Upper lobe of left lung (tissue), 6 donors: Measurements from ENCODE around the gene FOXC2. TPM values are rescaled to one million over a fixed set of nuclear protein-coding genes. Genes with fewer than 3 reads are reported as not detected.

Source experiments
- ATAC-seq, 2 donors: fragments of 200-7000 bp; cut with Tn5 transposase; one replicate each; pipeline ENCODE4 v1.9.1; 2022; ENCODE audit warnings: mild to moderate bottlenecking in 2 of 2, moderate library complexity in 2 of 2; ENCODE audit not compliant: low FRiP score in 2 of 2
- DNase-seq, 2 donors: peaks; one replicate each; pipeline ENCODE4 v3.0.0-alpha.2; 2019 to 2020
- H3K27ac ChIP-seq, 4 donors: fragments of 200-600 bp; sonication (generic); one replicate each; pipeline ENCODE4 v1.5.1; 2016 to 2019
- H3K27me3 ChIP-seq, 4 donors: fragments of 200-600 bp; sonication (generic); one replicate each; pipeline ENCODE4 v1.5.1; 2017 to 2019
- H3K36me3 ChIP-seq, 4 donors: fragments of 200-600 bp; sonication (generic); one replicate each; pipeline ENCODE4 v1.5.1; 2016 to 2019
- H3K4me1 ChIP-seq, 4 donors: fragments of 200-600 bp; sonication (generic); one replicate each; pipeline ENCODE4 v1.5.1; 2018 to 2019
- H3K4me3 ChIP-seq, 4 donors: fragments of 200-600 bp; sonication (generic); one replicate each; pipeline ENCODE4 v1.5.1; 2017 to 2019; ENCODE audit warnings: mild to moderate bottlenecking in 2 of 4, moderate library complexity in 1 of 4
- H3K9me3 ChIP-seq, 4 donors: fragments of 200-600 bp; sonication (generic); one replicate each; pipeline ENCODE4 v1.5.1; 2018 to 2019
- EP300 ChIP-seq, 4 donors: sonication (generic); formaldehyde crosslinking; IDR thresholded peaks; one replicate each; pipeline ENCODE4 v1.5.1; 2017; ENCODE audit warnings: antibody characterized with exemption in 4 of 4, control low read depth in 2 of 4
- POLR2A ChIP-seq, 4 donors: fragments of 450-650 bp; IDR thresholded peaks; one replicate each; pipeline ENCODE4 v1.5.1; 2016 to 2017; ENCODE audit warnings: antibody characterized with exemption in 4 of 4, mild to moderate bottlenecking in 2 of 4
- POLR2AphosphoS5 ChIP-seq, 2 donors: sonication (generic); formaldehyde crosslinking; IDR thresholded peaks; one replicate each; pipeline ENCODE4 v1.5.1; 2017; ENCODE audit warnings: antibody characterized with exemption in 2 of 2
- WGBS, 2 donors: methylation state at CpG; one replicate each; pipeline ENCODE4 v1.1.5; 2017 to 2018; 5-methylcytosine and 5-hydroxymethylcytosine counted together
- total RNA-seq, 6 donors: library from RNA; depleted of rRNA in 4 of 6; stranded (reverse); fragments of >200 nt in 4 of 6; gene quantifications; one replicate each; pipeline versions ENCODE4 v1.1.0 to v1.2.1, GENCODE V29; 2016 to 2021
- TF ChIP-seq, protein P1 (sequence below), 6 experiments: fragments of 450-650 bp in 4 of 6; fragments of 200-600 bp in 2 of 6; sonication (generic) in 2 of 6; IDR thresholded peaks; one replicate each; pipeline ENCODE4 v1.5.1; 2016 to 2019; ENCODE audit warnings: antibody characterized with exemption in 6 of 6
- donor health status: DM: no; HTN: no; CAD: no; lungs with moderate emphysema.
- donor health status: DM: no; HTN: yes; CAD: no; lungs with severe emphysema.

Gene FOXC2
- total RNA-seq, 6 donors from 2014 or later = 0.39 to 1.9 (median 0.56) TPM; not detected in 2

DNA sequence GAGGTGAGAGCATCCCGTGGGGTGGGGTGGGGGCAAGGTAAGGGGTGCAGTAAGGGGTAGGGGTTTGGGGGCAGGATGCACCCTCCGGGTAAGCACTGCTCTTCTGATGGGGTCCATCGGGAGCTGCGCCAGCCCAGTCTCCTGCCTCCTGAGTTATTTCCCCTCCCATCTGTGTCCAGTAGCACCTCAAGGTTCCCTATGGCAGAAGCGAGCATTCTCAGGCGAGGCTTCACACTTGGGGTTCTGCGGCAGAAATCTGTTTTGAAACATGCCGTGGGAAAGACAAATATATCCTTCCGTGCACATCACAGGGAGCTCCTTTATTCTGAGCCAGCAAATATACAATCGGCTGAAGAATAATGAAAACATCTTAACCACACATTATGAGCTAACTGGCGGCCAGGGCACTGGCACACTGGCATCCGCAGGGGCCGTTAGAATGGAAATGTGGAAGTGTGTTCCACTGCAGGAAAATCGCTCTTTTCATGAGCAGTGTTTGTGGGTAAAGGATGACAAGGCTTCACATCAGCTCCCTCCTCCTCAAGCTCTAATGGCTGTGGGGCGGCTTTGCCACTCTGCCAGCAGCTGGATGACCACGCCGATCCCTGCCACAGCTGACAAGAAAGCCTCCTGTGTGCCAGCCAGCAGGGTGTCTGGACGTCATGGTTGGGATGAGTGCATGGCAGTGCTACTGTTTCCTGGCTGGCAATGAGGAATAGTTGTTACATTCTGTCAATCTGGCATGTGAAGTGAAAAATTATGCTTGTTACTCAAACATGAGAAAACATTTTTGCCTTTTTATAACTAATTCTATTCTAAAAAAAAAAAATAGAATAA is 31.6 kb upstream of the FOXC2 start:
- Histone ChIP-seq H3K27ac (no peak overlapping the region), H3K36me3 (peaks cover 0 to 78% (median 41%) of the 10 kb centered on the region in 4 donors), H3K4me1 (no peaks in the 10 kb centered on the region), H3K4me3 (no peak overlapping the region), H3K27me3 (no peaks in the 10 kb centered on the region), H3K9me3 (no peaks in the 10 kb centered on the region)
- ATAC-seq (no peak), DNase-seq (no peak)
- TF ChIP-seq POLR2AphosphoS5 (IDR thresholded peaks at IDR 0.05) = no peak
- no peak for TF ChIP-seq EP300 (IDR thresholded peaks at IDR 0.05)
- TF ChIP-seq, protein P1, sequence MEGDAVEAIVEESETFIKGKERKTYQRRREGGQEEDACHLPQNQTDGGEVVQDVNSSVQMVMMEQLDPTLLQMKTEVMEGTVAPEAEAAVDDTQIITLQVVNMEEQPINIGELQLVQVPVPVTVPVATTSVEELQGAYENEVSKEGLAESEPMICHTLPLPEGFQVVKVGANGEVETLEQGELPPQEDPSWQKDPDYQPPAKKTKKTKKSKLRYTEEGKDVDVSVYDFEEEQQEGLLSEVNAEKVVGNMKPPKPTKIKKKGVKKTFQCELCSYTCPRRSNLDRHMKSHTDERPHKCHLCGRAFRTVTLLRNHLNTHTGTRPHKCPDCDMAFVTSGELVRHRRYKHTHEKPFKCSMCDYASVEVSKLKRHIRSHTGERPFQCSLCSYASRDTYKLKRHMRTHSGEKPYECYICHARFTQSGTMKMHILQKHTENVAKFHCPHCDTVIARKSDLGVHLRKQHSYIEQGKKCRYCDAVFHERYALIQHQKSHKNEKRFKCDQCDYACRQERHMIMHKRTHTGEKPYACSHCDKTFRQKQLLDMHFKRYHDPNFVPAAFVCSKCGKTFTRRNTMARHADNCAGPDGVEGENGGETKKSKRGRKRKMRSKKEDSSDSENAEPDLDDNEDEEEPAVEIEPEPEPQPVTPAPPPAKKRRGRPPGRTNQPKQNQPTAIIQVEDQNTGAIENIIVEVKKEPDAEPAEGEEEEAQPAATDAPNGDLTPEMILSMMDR (IDR thresholded peaks at IDR 0.05) = no peak
- TF ChIP-seq POLR2A (IDR thresholded peaks at IDR 0.05) = no peak
- 86 to 91% methylated on average over 16 to 18 of the region's 18 CpGs for WGBS, 2 donors

DNA sequence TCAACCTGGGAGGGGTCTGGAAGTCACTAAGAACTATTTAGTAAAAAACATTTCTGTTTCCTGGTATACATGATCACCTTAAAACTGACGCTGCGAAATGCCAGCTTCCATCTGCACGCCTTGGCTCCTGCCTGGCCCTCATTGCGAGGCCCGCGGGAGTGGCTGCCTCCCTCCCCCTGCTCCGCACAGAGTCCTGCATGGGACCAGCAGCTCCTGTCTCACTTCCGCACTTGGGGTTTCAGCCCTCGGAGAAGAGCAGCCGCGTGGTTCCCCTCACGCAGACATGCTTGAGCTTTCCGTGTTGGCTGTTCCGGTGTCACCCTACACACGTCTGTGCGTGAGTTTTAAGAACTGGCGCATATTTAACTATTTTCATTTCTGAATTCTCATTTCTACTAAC is 30.0 kb upstream of the FOXC2 start:
- DNase-seq (peak in 1 of 2 donors; percentile 54), ATAC-seq (no peak)
- H3K4me1 ChIP-seq = no peaks in the 10 kb centered on the region
- no peaks in the 10 kb centered on the region for H3K27me3 ChIP-seq
- H3K4me3 ChIP-seq = no peak overlapping the region
- peaks cover 4 to 85% (median 53%) of the 10 kb centered on the region in 4 donors for H3K36me3 ChIP-seq
- 96 to 98% methylated on average over 17 of the region's 17 CpGs for WGBS, 2 donors
- no peak for TF ChIP-seq EP300 (IDR thresholded peaks at IDR 0.05)
- TF ChIP-seq POLR2AphosphoS5 (IDR thresholded peaks at IDR 0.05) = no peak
- no peak for TF ChIP-seq POLR2A (IDR thresholded peaks at IDR 0.05)
- TF ChIP-seq, protein P1 (IDR thresholded peaks at IDR 0.05) = no peak
- H3K27ac ChIP-seq = no peak overlapping the region
- no peaks in the 10 kb centered on the region for H3K9me3 ChIP-seq

DNA sequence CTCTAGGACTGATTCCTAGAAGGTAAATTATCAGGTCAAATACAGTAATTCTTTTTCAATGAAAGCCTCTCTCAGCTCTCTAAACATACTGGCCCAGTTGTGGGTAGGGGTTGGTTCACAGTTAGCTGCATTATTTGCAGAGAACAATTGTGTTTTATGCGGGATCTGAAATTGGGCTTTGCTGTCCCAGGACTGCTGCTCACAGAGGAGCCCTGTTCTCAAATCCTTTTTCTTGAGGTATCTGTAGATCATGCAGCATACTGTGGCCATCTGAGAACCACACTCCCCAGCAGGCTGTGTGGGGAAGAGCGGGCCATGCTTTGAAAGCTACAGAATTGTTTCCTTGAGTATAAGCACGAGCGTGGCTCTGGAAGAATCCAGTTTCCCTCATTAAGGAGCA is 29.1 kb upstream of the FOXC2 start:
- no peak for ATAC-seq
- Histone ChIP-seq H3K36me3 (peaks cover 4 to 85% (median 55%) of the 10 kb centered on the region in 4 donors), H3K9me3 (no peaks in the 10 kb centered on the region), H3K4me1 (no peaks in the 10 kb centered on the region), H3K27me3 (no peaks in the 10 kb centered on the region), H3K27ac (no peak overlapping the region), H3K4me3 (no peak overlapping the region)
- WGBS, 2 donors = 100% methylated on average over 4 of the region's 4 CpGs
- no peak for DNase-seq
- TF ChIP-seq EP300 (IDR thresholded peaks at IDR 0.05) (no peak), POLR2AphosphoS5 (IDR thresholded peaks at IDR 0.05) (no peak), POLR2A (IDR thresholded peaks at IDR 0.05) (no peak)
- TF ChIP-seq, protein P1 (IDR thresholded peaks at IDR 0.05) = no peak

DNA sequence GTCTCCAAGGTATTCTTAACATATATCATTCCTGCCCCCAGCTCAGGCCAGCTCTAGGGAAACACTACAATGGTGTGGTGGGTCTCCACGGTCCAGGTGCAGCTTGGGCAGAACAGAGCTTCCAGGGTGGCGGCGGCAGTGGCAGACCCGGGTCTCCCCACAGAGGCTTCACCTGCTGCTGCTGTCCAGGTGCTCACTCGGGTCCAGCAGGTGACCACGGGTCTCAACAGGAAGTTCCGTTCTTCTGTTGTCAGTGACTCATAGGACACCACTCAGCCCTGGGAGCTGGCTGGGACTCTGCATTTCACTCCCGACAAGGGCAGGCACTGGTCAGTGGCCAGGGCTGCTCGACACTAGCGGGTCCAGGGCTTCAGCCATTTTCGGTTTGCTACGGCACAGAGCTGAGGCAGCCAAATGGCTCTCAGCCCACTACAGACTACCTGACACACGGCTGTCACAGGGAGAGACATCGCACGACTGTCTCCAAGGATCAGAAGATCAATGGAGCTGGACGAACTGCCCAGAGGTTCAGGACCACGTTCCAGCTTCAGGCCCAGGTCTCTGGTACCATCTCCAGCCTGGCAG is 28.3 kb upstream of the FOXC2 start:
- TF ChIP-seq, protein P1 (IDR thresholded peaks at IDR 0.05) = no peak
- TF ChIP-seq POLR2A (IDR thresholded peaks at IDR 0.05) = no peak
- no peak for TF ChIP-seq POLR2AphosphoS5 (IDR thresholded peaks at IDR 0.05)
- TF ChIP-seq EP300 (IDR thresholded peaks at IDR 0.05) = no peak
- Histone ChIP-seq H3K4me1 (no peaks in the 10 kb centered on the region), H3K36me3 (peaks cover 4 to 83% (median 53%) of the 10 kb centered on the region in 4 donors), H3K4me3 (no peak overlapping the region), H3K27me3 (no peaks in the 10 kb centered on the region), H3K9me3 (no peaks in the 10 kb centered on the region), H3K27ac (no peak overlapping the region)
- DNase-seq (no peak), ATAC-seq (no peak)
- WGBS, 2 donors = 90 to 95% methylated on average over 5 to 12 of the region's 17 CpGs
